Tibial nerve (tissue), 3 donors: ENCODE results near the gene DAPK1.

Source experiments
- POLR2A ChIP-seq, 2 donors: fragments of 450-650 bp; IDR thresholded peaks; one replicate each; pipeline ENCODE4 v1.6.1; 2017; ENCODE audit warnings: antibody characterized with exemption in 2 of 2, mild to moderate bottlenecking in 2 of 2, moderate library complexity in 2 of 2
- TF ChIP-seq, protein P1 (sequence below), 5 experiments: fragments of 200-600 bp in 3 of 5; fragments of 450-650 bp in 2 of 5; sonication (generic) in 3 of 5; IDR thresholded peaks; one replicate each; pipeline ENCODE4 v1.5.1; 2016 to 2019; ENCODE audit warnings: antibody characterized with exemption in 5 of 5, mild to moderate bottlenecking in 3 of 5, moderate library complexity in 2 of 5

DNA sequence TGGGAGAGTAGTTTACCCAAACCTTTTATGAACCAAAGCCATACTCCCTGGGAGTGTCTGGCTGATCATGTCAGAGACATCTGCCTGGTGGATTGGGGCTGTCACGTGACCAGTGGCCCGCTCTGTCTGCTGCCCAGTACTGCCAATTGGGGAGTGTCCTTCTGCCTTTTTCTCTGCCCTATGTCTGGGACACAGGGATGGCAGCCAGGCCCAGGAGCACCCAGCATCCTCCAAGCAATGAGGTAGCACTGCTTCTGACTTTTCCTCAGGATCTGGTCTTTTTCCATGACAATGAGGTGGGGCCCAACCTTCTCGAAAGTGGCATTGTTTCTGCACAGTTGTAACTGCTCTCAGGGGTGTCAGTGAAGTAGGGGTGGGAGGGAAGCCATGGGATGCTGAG is 21.8 kb downstream of the DAPK1 start:
- TF ChIP-seq, protein P1, sequence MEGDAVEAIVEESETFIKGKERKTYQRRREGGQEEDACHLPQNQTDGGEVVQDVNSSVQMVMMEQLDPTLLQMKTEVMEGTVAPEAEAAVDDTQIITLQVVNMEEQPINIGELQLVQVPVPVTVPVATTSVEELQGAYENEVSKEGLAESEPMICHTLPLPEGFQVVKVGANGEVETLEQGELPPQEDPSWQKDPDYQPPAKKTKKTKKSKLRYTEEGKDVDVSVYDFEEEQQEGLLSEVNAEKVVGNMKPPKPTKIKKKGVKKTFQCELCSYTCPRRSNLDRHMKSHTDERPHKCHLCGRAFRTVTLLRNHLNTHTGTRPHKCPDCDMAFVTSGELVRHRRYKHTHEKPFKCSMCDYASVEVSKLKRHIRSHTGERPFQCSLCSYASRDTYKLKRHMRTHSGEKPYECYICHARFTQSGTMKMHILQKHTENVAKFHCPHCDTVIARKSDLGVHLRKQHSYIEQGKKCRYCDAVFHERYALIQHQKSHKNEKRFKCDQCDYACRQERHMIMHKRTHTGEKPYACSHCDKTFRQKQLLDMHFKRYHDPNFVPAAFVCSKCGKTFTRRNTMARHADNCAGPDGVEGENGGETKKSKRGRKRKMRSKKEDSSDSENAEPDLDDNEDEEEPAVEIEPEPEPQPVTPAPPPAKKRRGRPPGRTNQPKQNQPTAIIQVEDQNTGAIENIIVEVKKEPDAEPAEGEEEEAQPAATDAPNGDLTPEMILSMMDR (IDR thresholded peaks at IDR 0.05): no peak
- no peak for TF ChIP-seq POLR2A (IDR thresholded peaks at IDR 0.05)
